Measurements from ENCODE around the gene BPNT1.
A peak's percentile ranks its signal among the peaks of the same experiment; 100 is the strongest.
"Not testable (repeated sequence)": the region's sequence is repeated elsewhere in the genome, so short reads cannot be mapped to it uniquely, and the experiment has no call there.

Gene BPNT1

DNA sequence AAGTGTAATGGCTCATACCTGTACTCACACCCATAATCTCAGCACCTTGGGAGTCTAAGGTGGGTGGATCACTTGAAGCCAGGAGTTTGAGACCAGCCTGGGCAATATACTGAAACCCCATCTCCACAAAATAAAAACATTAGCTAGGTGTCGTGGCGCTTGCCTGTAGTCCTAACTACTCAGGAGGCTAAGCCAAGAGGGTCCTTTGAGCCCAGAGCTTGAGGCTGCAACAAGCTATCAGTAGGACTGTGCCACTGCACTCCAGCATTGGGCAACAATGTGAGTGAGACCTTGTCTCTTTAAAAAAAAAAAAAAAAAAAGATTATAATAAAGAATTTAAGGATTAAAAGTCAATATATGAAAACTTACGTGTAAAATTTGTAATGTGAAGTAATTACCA is 11.7 kb downstream of the BPNT1 start:
- no peak for DNase-seq (ENCODE audit: low read depth in 2 of 2)

- DNase-seq (ENCODE audit: low read depth in 2 of 2): no peak
Observed at GRCh38 chr1:220076861-220077762, 12.5 kb downstream of the BPNT1 start.

DNA sequence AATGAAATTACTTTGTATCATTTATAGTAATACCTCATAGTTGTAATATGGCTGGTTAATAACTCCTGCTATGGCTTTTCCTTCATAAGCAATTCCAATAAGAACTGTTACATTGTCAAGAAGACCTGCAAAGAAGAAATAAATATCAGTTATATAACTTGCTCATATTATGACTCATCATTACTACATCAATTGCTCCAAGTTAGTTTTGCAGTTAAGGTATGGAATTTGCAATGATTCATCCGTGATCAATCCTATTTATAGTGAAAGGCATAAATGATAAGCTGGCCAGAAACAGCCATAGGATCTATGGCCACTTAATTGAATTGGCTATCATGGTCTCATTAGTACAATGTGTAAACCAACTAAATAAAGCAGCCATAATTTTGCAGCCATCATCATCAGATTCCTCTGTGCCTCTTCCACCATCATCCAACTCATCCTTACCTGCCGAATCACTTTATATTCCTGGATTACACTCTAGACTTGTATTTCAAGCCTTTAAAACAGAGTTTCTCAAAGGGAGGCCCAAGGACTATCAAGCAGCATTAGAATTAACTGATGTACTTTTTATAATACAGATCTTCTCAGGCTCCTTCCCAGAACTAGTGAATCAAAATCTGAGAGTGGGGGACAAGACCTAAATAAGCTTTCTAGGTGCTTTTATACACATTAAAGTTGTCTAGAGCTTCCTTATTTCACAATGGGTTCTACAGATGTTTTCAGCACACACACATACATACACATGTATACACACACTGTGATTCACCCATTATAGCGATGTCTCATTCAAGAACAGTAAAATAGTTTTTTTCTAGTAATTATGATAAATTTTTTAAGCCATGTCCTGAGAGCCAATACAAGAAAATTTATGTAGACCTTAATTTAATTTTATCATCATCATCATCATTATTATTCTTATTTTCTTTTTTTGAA is 22.1 kb downstream of the BPNT1 start:
- peak; percentile 18 to 33 for DNase-seq (ENCODE audit: low read depth in 2 of 2)

- DNase-seq (ENCODE audit: low read depth in 2 of 2): no peak
Observed at GRCh38 chr1:220062629-220063028, 27.0 kb downstream of the BPNT1 start.

DNA sequence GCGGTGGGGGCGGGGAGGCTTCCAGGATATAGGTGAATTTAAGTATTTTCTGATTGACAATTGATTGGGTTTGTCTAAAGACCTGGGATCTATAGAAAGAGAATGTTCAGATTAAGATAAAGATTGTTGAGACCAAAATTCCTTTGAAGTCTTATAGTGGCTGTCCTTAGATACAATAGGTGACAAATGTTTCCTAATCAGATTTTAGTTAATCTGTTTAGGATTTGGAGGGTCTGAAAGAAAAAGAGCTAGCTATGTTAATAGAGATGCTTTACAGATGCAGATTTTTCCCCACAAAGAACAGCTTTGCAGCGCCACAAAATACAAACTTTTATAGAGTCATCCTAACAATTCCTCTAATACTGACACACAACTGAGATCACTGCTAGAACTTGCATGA is 28.7 kb downstream of the BPNT1 start:
- no peak for DNase-seq (ENCODE audit: low read depth in 2 of 2)

- no peak for DNase-seq (ENCODE audit: low read depth in 2 of 2)
Observed at GRCh38 chr1:220056374-220056773, 33.2 kb downstream of the BPNT1 start.

DNA sequence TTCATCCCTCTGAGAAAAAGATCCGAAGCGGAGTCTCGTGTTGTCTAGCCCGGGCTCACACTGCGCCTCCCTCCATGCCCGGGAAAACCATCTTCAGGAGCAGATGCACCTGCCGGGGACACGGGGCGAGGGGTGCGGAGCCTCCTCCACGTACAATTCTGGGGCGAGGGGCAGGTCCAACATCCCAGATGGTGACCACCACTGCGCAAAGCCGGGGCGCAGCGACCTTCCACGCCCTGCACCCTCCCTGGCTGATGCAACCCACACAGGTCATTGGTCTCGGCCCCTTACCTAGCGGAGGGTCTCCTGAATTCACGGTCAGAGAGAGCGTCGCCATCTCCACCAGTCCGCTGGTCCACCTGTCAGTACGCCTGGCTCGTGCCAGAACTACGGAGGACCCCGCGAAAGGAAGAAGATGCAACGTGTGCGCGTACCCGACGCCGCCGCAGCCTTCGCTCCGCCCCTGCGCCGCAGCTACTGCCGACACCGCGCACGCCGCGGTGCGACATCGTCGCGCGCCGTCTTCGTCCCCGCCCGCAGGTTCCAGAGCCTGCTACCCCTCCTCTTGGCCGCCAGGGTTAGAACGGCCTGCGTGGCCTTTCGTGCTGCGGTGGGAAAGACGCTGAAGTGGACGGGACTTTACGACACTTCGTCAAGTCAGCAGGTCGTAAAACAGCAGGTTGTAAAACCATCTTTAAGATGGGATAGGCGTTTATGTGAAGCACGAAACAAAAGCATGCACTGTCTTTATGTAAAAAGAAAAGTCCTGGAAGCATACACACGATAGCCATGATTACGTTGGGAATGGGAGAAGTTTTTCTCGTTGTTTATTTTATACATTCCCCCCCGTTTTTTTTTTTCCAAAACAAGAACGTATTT is 43.3 kb downstream of the BPNT1 start, which contains the start of gene EPRS1:
EPRS1 (minus strand) TSS at position 454 of the 879 bp plus-strand sequence; CDS start at position 337, 117 bp downstream.
- DNase-seq (ENCODE audit: low read depth in 2 of 2): peak; percentile 96

DNA sequence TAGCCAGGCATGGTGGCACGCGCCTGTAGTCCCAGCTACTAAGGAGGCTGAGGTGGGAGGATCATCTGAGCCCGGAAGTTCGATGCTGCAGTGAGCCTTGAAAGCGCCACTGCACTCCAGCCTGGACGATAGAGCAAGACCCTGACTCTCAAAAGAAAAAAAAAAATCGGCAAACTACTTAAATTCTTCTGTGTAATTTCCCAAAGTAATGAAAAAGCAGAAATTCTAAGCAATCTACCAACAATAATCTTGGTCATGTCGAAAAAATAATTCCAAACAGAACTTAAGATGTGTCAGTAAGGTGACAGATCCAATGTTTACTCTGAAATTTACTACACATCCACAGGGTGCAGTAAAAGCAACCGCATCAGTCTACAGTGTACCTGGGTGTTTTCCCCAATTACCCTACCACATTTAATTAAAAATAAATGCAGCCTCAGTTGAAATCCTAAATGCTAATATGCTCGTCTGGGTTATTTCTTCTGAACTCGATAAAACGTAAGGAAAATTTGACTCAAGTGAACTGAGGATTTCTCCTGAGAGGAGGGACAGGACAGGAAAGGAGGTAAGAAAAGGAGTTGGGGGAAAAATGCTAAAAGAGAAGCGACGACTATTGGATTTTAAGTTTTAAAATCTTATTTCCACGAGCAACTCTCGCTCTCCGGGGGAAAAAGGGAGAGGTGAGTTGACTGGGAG is 44.1 kb downstream of the BPNT1 start:
- DNase-seq (ENCODE audit: low read depth in 2 of 2): no peak

GRCh38 chr1:220044678-220045355 is 44.8 kb downstream of the BPNT1 start:
- no peak for DNase-seq (ENCODE audit: low read depth in 2 of 2)

DNA sequence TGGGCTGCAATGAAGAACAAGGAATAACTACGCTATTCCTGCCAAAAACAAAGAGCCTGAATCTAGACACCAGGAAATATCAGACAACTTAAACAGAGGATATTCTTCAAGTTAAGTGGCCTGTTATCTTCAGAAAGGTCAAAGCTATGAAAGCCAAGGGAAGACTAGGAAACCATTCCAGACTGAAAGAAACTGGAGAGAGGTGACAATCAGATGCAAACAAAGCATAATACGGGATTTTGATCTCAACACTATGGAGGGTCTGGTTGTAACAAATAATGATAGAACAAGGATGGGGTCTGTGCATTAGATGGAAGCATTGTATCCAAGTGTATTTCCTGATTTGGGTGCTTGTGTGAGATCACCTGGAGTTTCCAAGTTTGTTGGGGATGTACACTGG is 45.9 kb downstream of the BPNT1 start:
- no peak for DNase-seq (ENCODE audit: low read depth in 2 of 2)

DNA sequence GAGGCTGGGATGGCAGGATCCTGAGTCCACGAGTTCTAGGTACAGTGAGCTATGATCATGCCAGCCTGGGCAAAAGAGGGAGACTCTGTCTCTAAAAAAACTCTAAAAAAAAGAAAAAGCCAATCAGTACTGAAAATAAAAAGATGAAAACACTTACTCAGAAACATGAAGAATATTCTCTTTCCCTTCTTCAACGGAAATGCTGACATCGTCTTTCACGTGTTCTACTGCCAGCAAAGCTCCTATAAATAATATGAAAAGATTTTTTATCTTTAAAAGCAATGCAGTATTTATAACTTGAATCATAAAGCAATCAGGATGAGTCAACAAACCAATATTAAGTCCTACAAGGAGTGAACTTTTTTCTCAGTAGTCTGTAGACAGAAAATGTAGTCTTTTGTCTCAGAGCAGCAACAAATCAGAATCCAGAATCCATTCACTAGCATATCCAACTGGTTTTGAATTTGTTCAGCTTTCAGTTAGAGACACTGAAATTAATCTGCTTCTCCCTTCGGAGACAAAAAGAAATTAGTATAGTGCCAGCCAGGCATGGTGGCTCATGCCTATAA is 49.5 kb downstream of the BPNT1 start:
- no peak for DNase-seq (ENCODE audit: low read depth in 2 of 2)

- DNase-seq (ENCODE audit: low read depth in 2 of 2): no peak
Observed at GRCh38 chr1:220038640-220039039, 50.9 kb downstream of the BPNT1 start.

DNA sequence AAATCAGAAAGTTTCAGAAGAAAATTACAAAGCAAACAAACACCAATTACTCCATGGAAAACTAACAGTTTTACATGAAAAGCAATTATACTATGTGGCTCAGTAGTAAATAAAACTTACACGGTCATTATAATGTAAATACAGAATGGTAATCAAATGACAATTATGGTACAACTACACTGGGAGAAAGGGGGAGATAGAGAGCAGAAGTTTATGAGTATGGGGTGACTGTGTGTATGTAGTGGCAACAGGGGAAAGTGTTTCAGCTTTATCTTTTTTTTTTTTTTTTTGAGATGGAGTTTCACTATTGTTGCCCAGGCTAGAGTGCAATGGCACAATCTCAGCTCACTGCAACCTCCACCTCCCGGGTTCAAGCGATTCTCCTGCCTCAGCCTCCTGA is 51.8 kb downstream of the BPNT1 start:
- DNase-seq (ENCODE audit: low read depth in 2 of 2): not testable (repeated sequence)

- no peak for DNase-seq (ENCODE audit: low read depth in 2 of 2)
Observed at GRCh38 chr1:220032911-220033310, 56.7 kb downstream of the BPNT1 start.

DNA sequence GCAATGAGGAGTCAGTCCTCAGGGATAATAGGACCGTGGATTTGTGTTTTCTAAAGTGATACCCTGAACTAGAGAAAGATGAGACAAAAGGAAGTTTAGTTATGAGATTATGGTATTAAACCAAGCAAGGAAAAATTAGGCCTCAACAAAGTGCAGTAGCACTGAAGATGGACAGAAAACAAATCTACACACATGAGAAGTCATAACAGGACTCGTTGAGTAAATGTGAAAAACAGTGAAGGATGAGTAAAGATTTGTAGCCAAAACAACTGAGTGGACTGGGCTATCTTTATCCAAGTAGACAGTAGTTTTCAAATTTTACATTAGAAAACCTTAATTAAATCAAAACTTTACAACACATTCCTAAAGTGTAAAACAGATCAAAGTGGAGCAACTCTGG is 58.3 kb downstream of the BPNT1 start:
- DNase-seq (ENCODE audit: low read depth in 2 of 2): no peak

GRCh38 chr1:220028346-220028895 is 61.2 kb downstream of the BPNT1 start:
- no peak for DNase-seq (ENCODE audit: low read depth in 2 of 2)

GRCh38 chr1:220019071-220019470 is 70.5 kb downstream of the BPNT1 start:
- DNase-seq (ENCODE audit: low read depth in 2 of 2): no peak

DNA sequence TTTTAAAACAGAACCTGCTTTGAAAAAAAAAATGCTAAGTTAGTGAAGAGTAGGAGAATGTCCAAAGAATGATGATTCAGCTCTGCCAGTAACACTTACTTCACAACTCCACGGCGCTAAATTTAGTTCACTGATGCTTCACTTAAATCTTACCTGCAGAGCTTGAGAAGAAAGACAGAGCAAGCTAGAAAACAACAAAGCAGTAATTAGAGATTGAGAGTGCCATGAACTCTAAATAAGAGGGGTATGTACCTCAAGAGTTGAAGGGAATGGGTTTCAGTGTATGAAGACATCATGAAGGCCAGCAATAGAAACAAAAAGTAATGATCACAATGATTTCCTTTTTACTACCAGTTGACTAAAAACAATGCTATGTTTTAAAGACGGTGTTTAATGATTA is 76.1 kb downstream of the BPNT1 start:
- no peak for DNase-seq (ENCODE audit: low read depth in 2 of 2)

DNA sequence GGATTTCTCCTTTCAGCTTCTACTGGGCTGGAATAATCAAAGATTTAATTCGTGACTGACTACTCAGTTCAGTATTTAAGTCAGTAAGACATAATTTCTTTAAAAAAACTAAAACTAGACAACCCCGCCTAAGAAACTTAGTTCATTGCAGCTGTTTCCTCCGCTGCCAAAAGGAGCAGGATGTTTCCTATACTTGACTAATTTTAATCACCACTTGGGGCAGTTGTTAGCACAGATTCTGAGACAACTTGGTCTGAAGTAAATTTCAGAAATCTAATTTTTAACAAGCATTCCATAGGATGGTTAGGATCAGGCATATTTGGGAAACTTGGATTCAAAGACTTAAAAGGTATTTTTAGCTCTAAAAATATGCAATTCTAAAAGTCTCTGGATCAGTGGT is 77.3 kb downstream of the BPNT1 start:
- no peak for DNase-seq (ENCODE audit: low read depth in 2 of 2)

GRCh38 chr1:220011620-220012019 is 78.0 kb downstream of the BPNT1 start:
- DNase-seq (ENCODE audit: low read depth in 2 of 2): no peak
